H1 (cell line): ENCODE results near the gene UGT1A1. TPM values are rescaled to one million over a fixed set of nuclear protein-coding genes. Genes with fewer than 3 reads are reported as not detected.

Experiments used
- CTCF ChIA-PET: fragments of 300-600 bp; sonication (Branson Sonifier 250); formaldehyde crosslinking; loops from one replicate; lab custom pipeline; 2021; ENCODE audit not compliant: partially characterized antibody; lab: Charles Lee
- POLR2A ChIA-PET: fragments of 300-600 bp; sonication (Branson Sonifier 250); formaldehyde crosslinking; loops from one replicate; lab custom pipeline; 2021; ENCODE audit warnings: inconsistent platforms; ENCODE audit not compliant: partially characterized antibody; lab: Charles Lee
- DNase-seq, 2 experiments: peaks; one replicate each; pipeline versions ENCODE4 v3.0.0 to v3.0.0-alpha.2; 2010 to 2022; ENCODE audit warnings: low spot score in 2 of 2, low read depth in 1 of 2, mixed read lengths in 1 of 2
- FAIRE-seq: peaks from 2 replicates; lab custom pipeline; 2011; peaks lifted over from hg19 to GRCh38; lab: Jason Lieb, UNC
- H2AFZ ChIP-seq: 2 replicates; pipeline ENCODE4 v1.8.1; 2012; ENCODE audit warnings: low read length, inconsistent platforms
- H2AK5ac ChIP-seq: 2 replicates; pipeline ENCODE4 v1.6.1; 2013; ENCODE audit warnings: low read depth, low read length
- H2BK120ac ChIP-seq: replicated peaks from 2 replicates; pipeline ENCODE3; 2013; ENCODE audit warnings: low read depth, low read length, inconsistent platforms
- H2BK12ac ChIP-seq: 2 replicates; pipeline ENCODE4 v1.6.1; 2013; ENCODE audit warnings: low read depth, low read length
- H2BK15ac ChIP-seq: 2 replicates; pipeline ENCODE4 v1.6.1; 2013; ENCODE audit warnings: low read length
- H2BK20ac ChIP-seq: 2 replicates; pipeline ENCODE4 v1.6.1; 2013; ENCODE audit warnings: low read length
- H2BK5ac ChIP-seq: 2 replicates; pipeline ENCODE4 v1.6.1; 2013; ENCODE audit warnings: low read depth, low read length
- H3K14ac ChIP-seq: 2 replicates; pipeline ENCODE4 v1.6.1; 2013; ENCODE audit warnings: inconsistent platforms; ENCODE audit not compliant: insufficient read length
- H3K18ac ChIP-seq: 2 replicates; pipeline ENCODE4 v1.6.1; 2013; ENCODE audit warnings: low read length; ENCODE audit errors: extremely low read depth
- H3K23ac ChIP-seq: 2 replicates; pipeline ENCODE4 v1.6.1; 2013; ENCODE audit warnings: inconsistent platforms; ENCODE audit not compliant: insufficient read length
- H3K23me2 ChIP-seq: 2 replicates; pipeline ENCODE4 v1.6.1; 2013; ENCODE audit warnings: low read depth, low read length
- H3K27ac ChIP-seq: 2 replicates; pipeline ENCODE4 v1.6.1; 2011; ENCODE audit warnings: low read depth, low read length, inconsistent platforms
- H3K27me3 ChIP-seq, 4 experiments: replicated peaks in 1 of 4; 1 replicate in 1 of 4; 2 replicates in 3 of 4; pipeline versions ENCODE4 v1.6.1 to v1.8.1; 2011 to 2013; ENCODE audit warnings: low read length in 3 of 4, mild to moderate bottlenecking in 3 of 4, inconsistent platforms in 2 of 4, mixed read lengths in 2 of 4, moderate library complexity in 1 of 4; ENCODE audit not compliant: control insufficient read depth in 3 of 4, insufficient read depth in 3 of 4; ENCODE audit errors: extremely low read depth in 1 of 4
- H3K36me3 ChIP-seq, 4 experiments: 2 replicates each; pipeline versions ENCODE4 v1.6.1 to v1.8.1; 2011 to 2013; ENCODE audit warnings: mild to moderate bottlenecking in 4 of 4, low read length in 3 of 4, moderate library complexity in 2 of 4, control low read depth in 1 of 4, inconsistent platforms in 1 of 4; ENCODE audit not compliant: insufficient read depth in 4 of 4, control insufficient read depth in 2 of 4
- H3K4ac ChIP-seq: replicated peaks from 2 replicates; pipeline ENCODE3; 2013; ENCODE audit warnings: low read length, low read depth, mixed read lengths, inconsistent platforms; ENCODE audit not compliant: insufficient read length
- H3K4me1 ChIP-seq, 4 experiments: replicated peaks in 1 of 4; 1 replicate in 1 of 4; 2 replicates in 3 of 4; pipeline versions ENCODE4 v1.6.1 to v1.8.1; 2011 to 2013; ENCODE audit warnings: low read length in 3 of 4, inconsistent platforms in 2 of 4, mixed read lengths in 1 of 4; ENCODE audit not compliant: insufficient read depth in 4 of 4, control insufficient read depth in 3 of 4
- H3K4me2 ChIP-seq, 2 experiments: 2 replicates each; pipeline versions ENCODE4 v1.6.1 to v1.8.1; 2011 to 2013; ENCODE audit warnings: low read depth in 2 of 2, low read length in 2 of 2, control low read depth in 1 of 2, inconsistent platforms in 1 of 2, mild to moderate bottlenecking in 1 of 2; ENCODE audit not compliant: insufficient read depth in 1 of 2
- H3K4me3 ChIP-seq, 4 experiments: fragments of 200-600, 300-600 bp in 1 of 4; sonication (generic), shearing (Covaris generic), sonication (Bioruptor Twin) in 1 of 4; 2 replicates each; pipeline versions ENCODE4 v1.5.1 to v1.8.1; 2011 to 2016; ENCODE audit warnings: low read length in 4 of 4, low read depth in 3 of 4, control low read depth in 2 of 4, inconsistent platforms in 2 of 4, mild to moderate bottlenecking in 2 of 4, mixed read lengths in 1 of 4, moderate library complexity in 1 of 4; ENCODE audit not compliant: insufficient read depth in 2 of 4; ENCODE audit errors: extremely low read depth in 1 of 4
- H3K56ac ChIP-seq: replicated peaks from 2 replicates; pipeline ENCODE3; 2013; ENCODE audit warnings: low read depth, mild to moderate bottlenecking, mixed read lengths, low read length, inconsistent platforms; ENCODE audit not compliant: insufficient read length
- H3K79me1 ChIP-seq: 2 replicates; pipeline ENCODE4 v1.6.1; 2013; ENCODE audit warnings: low read depth, low read length, control low read depth
- H3K79me2 ChIP-seq, 2 experiments: 2 replicates each; pipeline versions ENCODE4 v1.6.1 to v1.8.1; 2012 to 2013; ENCODE audit warnings: low read length in 2 of 2, mild to moderate bottlenecking in 2 of 2, inconsistent platforms in 1 of 2; ENCODE audit not compliant: insufficient read depth in 2 of 2, control insufficient read depth in 1 of 2
- H3K9ac ChIP-seq, 4 experiments: replicated peaks in 1 of 4; 1 replicate in 1 of 4; 2 replicates in 3 of 4; pipeline versions ENCODE4 v1.6.1 to v1.8.1; 2011 to 2013; ENCODE audit warnings: low read depth in 3 of 4, low read length in 3 of 4, control low read depth in 2 of 4, mild to moderate bottlenecking in 2 of 4, moderate library complexity in 2 of 4, inconsistent platforms in 1 of 4; ENCODE audit errors: extremely low read depth in 1 of 4
- H3K9me3 ChIP-seq, 2 experiments: 2 replicates each; pipeline versions ENCODE4 v1.6.1 to v1.8.1; 2012 to 2013; ENCODE audit warnings: mild to moderate bottlenecking in 2 of 2, moderate library complexity in 2 of 2, control low read depth in 1 of 2, inconsistent platforms in 1 of 2, low read depth in 1 of 2, low read length in 1 of 2, mixed read lengths in 1 of 2; ENCODE audit not compliant: insufficient read depth in 2 of 2
- H4K20me1 ChIP-seq, 2 experiments: replicated peaks in 1 of 2; 2 replicates each; pipeline versions ENCODE3 to v1.8.1; 2011 to 2013; ENCODE audit warnings: inconsistent platforms in 2 of 2, low read length in 2 of 2, mild to moderate bottlenecking in 1 of 2; ENCODE audit not compliant: insufficient read depth in 2 of 2, control insufficient read depth in 1 of 2
- H4K5ac ChIP-seq: 2 replicates; pipeline ENCODE4 v1.6.1; 2013; ENCODE audit warnings: low read length, low read depth, mixed read lengths, inconsistent platforms; ENCODE audit not compliant: insufficient read length
- H4K8ac ChIP-seq: 2 replicates; pipeline ENCODE4 v1.8.0; 2013; ENCODE audit warnings: mild to moderate bottlenecking, moderate library complexity, low read length, inconsistent platforms; ENCODE audit not compliant: insufficient read depth; ENCODE audit errors: extremely low read depth
- H4K91ac ChIP-seq: replicated peaks from 2 replicates; pipeline ENCODE3; 2013; ENCODE audit warnings: low read length, mixed read lengths, inconsistent platforms; ENCODE audit not compliant: insufficient read length
- BCL11A ChIP-seq, 2 experiments: IDR thresholded peaks; one replicate each; pipeline ENCODE4 v1.6.1; 2011; ENCODE audit warnings: low read depth in 2 of 2, low read length in 2 of 2, mild to moderate bottlenecking in 2 of 2
- CHD2 ChIP-seq: IDR thresholded peaks from 2 replicates; pipeline ENCODE4 v1.6.1; 2012; ENCODE audit warnings: low read length, improper control_type of control experiment
- CREB1 ChIP-seq: IDR thresholded peaks from 2 replicates; pipeline ENCODE4 v1.6.1; 2012; ENCODE audit warnings: inconsistent platforms
- FOSL1 ChIP-seq: IDR thresholded peaks from 2 replicates; pipeline ENCODE4 v1.6.1; 2011; ENCODE audit warnings: mild to moderate bottlenecking, low read depth, low read length, moderate library complexity; ENCODE audit not compliant: insufficient read depth
- GABPA ChIP-seq: IDR thresholded peaks from 2 replicates; pipeline ENCODE4 v1.6.1; 2011; ENCODE audit warnings: mild to moderate bottlenecking, low read length, moderate library complexity, borderline replicate concordance; ENCODE audit not compliant: insufficient read depth
- HDAC2 ChIP-seq, 2 experiments: fragments of 300-600 bp in 1 of 2; sonication (generic) in 1 of 2; IDR thresholded peaks; 2 replicates each; pipeline ENCODE4 v1.6.1; 2011 to 2012; ENCODE audit warnings: low read depth in 2 of 2, low read length in 2 of 2, mild to moderate bottlenecking in 2 of 2, moderate library complexity in 2 of 2, borderline replicate concordance in 1 of 2, inconsistent platforms in 1 of 2
- NANOG ChIP-seq: IDR thresholded peaks from 2 replicates; pipeline ENCODE4 v1.6.1; 2011; ENCODE audit warnings: low read length, low read depth, mild to moderate bottlenecking, inconsistent platforms; ENCODE audit not compliant: insufficient read depth, poor library complexity, severe bottlenecking
- POU5F1 ChIP-seq: IDR thresholded peaks from 2 replicates; pipeline ENCODE4 v1.6.1; 2011; ENCODE audit warnings: low read depth, mild to moderate bottlenecking, low read length, moderate library complexity
- RNF2 ChIP-seq: fragments of 200-900, 300-1000 bp; sonication (generic); IDR thresholded peaks from 2 replicates; pipeline ENCODE4 v1.7.1; 2016; ENCODE audit warnings: borderline replicate concordance, low read depth, mild to moderate bottlenecking, antibody characterized with exemption, low read length; ENCODE audit not compliant: poor library complexity, severe bottlenecking; ENCODE audit errors: missing control alignments
- SP1 ChIP-seq: IDR thresholded peaks from 2 replicates; pipeline ENCODE4 v1.6.1; 2011; ENCODE audit warnings: low read depth, low read length
- TAF7 ChIP-seq: optimal IDR thresholded peaks from 2 replicates; pipeline ENCODE3; 2011; ENCODE audit warnings: low read depth, mild to moderate bottlenecking, inconsistent platforms, low read length, moderate library complexity, borderline replicate concordance
- TCF12 ChIP-seq: IDR thresholded peaks from 2 replicates; pipeline ENCODE4 v1.6.1; 2011; ENCODE audit warnings: low read depth, mild to moderate bottlenecking, low read length
- TEAD4 ChIP-seq: IDR thresholded peaks from 2 replicates; pipeline ENCODE4 v1.6.1; 2012; ENCODE audit warnings: low read depth, low read length, inconsistent platforms, mixed read lengths
- WGBS, 2 experiments: shearing (Covaris generic) in 1 of 2; methylation state at CpG; one replicate each; pipeline versions ENCODE4 v1.1.6 to v1.1.7; 2013 to 2015; ENCODE audit warnings: low lambda C conversion rate in 2 of 2, mixed read lengths in 2 of 2, inconsistent platforms in 1 of 2, low coverage in 1 of 2, missing lambda C conversion rate in 1 of 2; ENCODE audit not compliant: insufficient replicate concordance in 2 of 2, insufficient coverage in 1 of 2, insufficient read length in 1 of 2; ENCODE audit errors: extremely low coverage in 1 of 2, missing lambda C conversion rate in 1 of 2; 5-methylcytosine and 5-hydroxymethylcytosine counted together
- polyA plus RNA-seq, 7 experiments: library from polyadenylated mRNA; depleted of rRNA in 3 of 7; stranded (reverse) in 5 of 7; unstranded in 2 of 7; fragments of >200 nt in 5 of 7; fragments of 200-250 nt in 2 of 7; gene quantifications; 1 replicate in 5 of 7; 2 replicates in 1 of 7; 4 replicates in 1 of 7; pipeline versions ENCODE4 v1.2.1 to v1.2.3, GENCODE V29; 2011 to 2013; ENCODE audit warnings: missing spikeins in 2 of 7, mixed read lengths in 2 of 7
- total RNA-seq: library from RNA; stranded (reverse); fragmentation: NEBNext Ultra II Directional; extraction: Animal tissue kit (Norgen Biotek cat#: 25700); gene quantifications from 2 replicates; pipeline ENCODE4 v1.2.1, GENCODE V29; 2021

UGT1A1 gene
- total and polyA plus RNA-seq, 2 of the 8 experiments (the other 6 are each of a cell fraction or from before 2014, with no cell fraction given) = not detected

GRCh38 chr2:233714121-233714520 lies 45.9 kb upstream of the UGT1A1 start:
- Histone ChIP-seq H3K27ac (no peak overlapping the region), H3K4me3 (no peak overlapping the region), H3K79me2 (no peaks in the 10 kb centered on the region), H3K79me1 (no peaks in the 10 kb centered on the region)
- CTCF ChIA-PET = no interaction called here
- TF ChIP-seq TCF12 (no peak), RNF2 (no peak), NANOG (no peak), CREB1 (no peak), POU5F1 (no peak), TEAD4 (no peak), SP1 (no peak), CHD2 (no peak), TAF7 (no peak), FOSL1 (no peak), BCL11A (IDR thresholded peaks at IDR 0.05; ENCODE audit: low read depth in 2 of 2, low read length in 2 of 2) (no peak), HDAC2 (IDR thresholded peaks at IDR 0.05; ENCODE audit: borderline replicate concordance in 1 of 2, low read depth in 2 of 2, low read length in 2 of 2) (no peak), GABPA (no peak)
- TF ChIP-seq, all 59 proteins: peak for 0
- Histone ChIP-seq H3K56ac (no peak overlapping the region), H2BK15ac (no peak overlapping the region), H3K9ac (no peak overlapping the region), H2BK5ac (no peak overlapping the region), H3K9me3 (peaks cover 0 to 6% of the 10 kb centered on the region in 2 experiments; a peak in 1 of 4 replicates), H2BK20ac (no peak overlapping the region), H3K4me1 (no peaks in the 10 kb centered on the region), H3K18ac (no peak overlapping the region), H3K23me2 (no peaks in the 10 kb centered on the region), H3K27me3 (peaks cover 0 to 1% (median 0%) of the 10 kb centered on the region in 4 experiments; a peak in 1 of 7 replicates), H2BK12ac (no peak overlapping the region), H3K36me3 (no peaks in the 10 kb centered on the region), H2BK120ac (no peak overlapping the region), H3K14ac (no peak overlapping the region), H4K20me1 (no peaks in the 10 kb centered on the region), H3K23ac (no peak overlapping the region), H4K5ac (no peak overlapping the region), H4K8ac (no peak overlapping the region), H2AK5ac (no peak overlapping the region), H3K4me2 (no peak overlapping the region), H3K4ac (no peak overlapping the region), H2AFZ (no peak overlapping the region), H4K91ac (no peak overlapping the region)
- 92% methylated on average over 1 of the region's 2 CpGs; no CpG with 5 or more reads in 1 of the 2 experiments for WGBS, 2 experiments
- FAIRE-seq = no peak
- DNase-seq = no peak
- POLR2A ChIA-PET = no interaction called here
